ENCODE data around the gene FBXW11. TPM values are rescaled to one million over a fixed set of nuclear protein-coding genes. Genes with fewer than 3 reads are reported as not detected.

Gene FBXW11
- total RNA-seq, 4 donors from 2014 or later = 41.1 to 49.7 (median 43.0) TPM

GRCh38 chr5:171968531-171968930 is 37.9 kb downstream of the FBXW11 start:
- no peak for DNase-seq (ENCODE audit: low spot score in 2 of 2)
- Histone ChIP-seq H3K4me1 (peaks cover 4% of the 10 kb centered on the region), H3K9me3 (no peaks in the 10 kb centered on the region), H3K4me3 (no peak overlapping the region), H3K36me3 (no peaks in the 10 kb centered on the region), H3K27me3 (no peaks in the 10 kb centered on the region), H3K27ac (no peak overlapping the region)
- TF ChIP-seq POLR2AphosphoS5 (IDR thresholded peaks at IDR 0.05) = no peak
- no peak for TF ChIP-seq EP300 (IDR thresholded peaks at IDR 0.05)
- TF ChIP-seq CTCF (IDR thresholded peaks at IDR 0.05) = no peak
- no peak for TF ChIP-seq POLR2A (IDR thresholded peaks at IDR 0.05)
- WGBS = 56% methylated on average over 3 of the region's 3 CpGs

- TF ChIP-seq POLR2AphosphoS5 (IDR thresholded peaks at IDR 0.05) (no peak), POLR2A (IDR thresholded peaks at IDR 0.05) (no peak), CTCF (IDR thresholded peaks at IDR 0.05) (no peak), EP300 (IDR thresholded peaks at IDR 0.05) (no peak)
- no peak overlapping the region for H3K4me3 ChIP-seq
- no peak for DNase-seq (ENCODE audit: low spot score in 2 of 2)
- peaks cover 14% of the 10 kb centered on the region for H3K4me1 ChIP-seq
- H3K9me3 ChIP-seq = no peaks in the 10 kb centered on the region
- no peaks in the 10 kb centered on the region for H3K36me3 ChIP-seq
- no peak overlapping the region for H3K27ac ChIP-seq
- 56% methylated on average over 2 of the region's 2 CpGs for WGBS
- no peaks in the 10 kb centered on the region for H3K27me3 ChIP-seq
These were observed 39.5 kb downstream of the FBXW11 start for GRCh38 chr5:171966964-171967363.

- no peak overlapping the region for H3K4me3 ChIP-seq
- H3K27ac ChIP-seq = no peak overlapping the region
- peaks cover 21% of the 10 kb centered on the region for H3K4me1 ChIP-seq
- no peak for TF ChIP-seq CTCF (IDR thresholded peaks at IDR 0.05)
- no peak for TF ChIP-seq POLR2A (IDR thresholded peaks at IDR 0.05)
- no peak for TF ChIP-seq POLR2AphosphoS5 (IDR thresholded peaks at IDR 0.05)
- no peak for TF ChIP-seq EP300 (IDR thresholded peaks at IDR 0.05)
- no peaks in the 10 kb centered on the region for H3K36me3 ChIP-seq
- 81% methylated on average over 2 of the region's 2 CpGs for WGBS
- no peaks in the 10 kb centered on the region for H3K27me3 ChIP-seq
- H3K9me3 ChIP-seq = no peaks in the 10 kb centered on the region
- DNase-seq (ENCODE audit: low spot score in 2 of 2) = no peak
These were observed 40.2 kb downstream of the FBXW11 start for GRCh38 chr5:171966270-171966669.

GRCh38 chr5:171965745-171966144 is 40.7 kb downstream of the FBXW11 start:
- no peak overlapping the region for H3K27ac ChIP-seq
- no peak for TF ChIP-seq POLR2A (IDR thresholded peaks at IDR 0.05)
- H3K9me3 ChIP-seq = no peaks in the 10 kb centered on the region
- H3K27me3 ChIP-seq = no peaks in the 10 kb centered on the region
- peaks cover 24% of the 10 kb centered on the region for H3K4me1 ChIP-seq
- 73% methylated on average over 6 of the region's 6 CpGs for WGBS
- H3K4me3 ChIP-seq = no peak overlapping the region
- H3K36me3 ChIP-seq = no peaks in the 10 kb centered on the region
- no peak for DNase-seq (ENCODE audit: low spot score in 2 of 2)

GRCh38 chr5:171963416-171963815 is 43.0 kb downstream of the FBXW11 start:
- Histone ChIP-seq H3K36me3 (no peaks in the 10 kb centered on the region), H3K9me3 (no peaks in the 10 kb centered on the region), H3K27me3 (no peaks in the 10 kb centered on the region), H3K4me3 (no peak overlapping the region), H3K4me1 (peaks cover 24% of the 10 kb centered on the region), H3K27ac (no peak overlapping the region)
- no peak for TF ChIP-seq POLR2A (IDR thresholded peaks at IDR 0.05)
- no peak for TF ChIP-seq POLR2AphosphoS5 (IDR thresholded peaks at IDR 0.05)
- no peak for TF ChIP-seq CTCF (IDR thresholded peaks at IDR 0.05)
- TF ChIP-seq EP300 (IDR thresholded peaks at IDR 0.05) = no peak
- no peak for DNase-seq (ENCODE audit: low spot score in 2 of 2)
- WGBS = 68% methylated on average over 2 of the region's 2 CpGs

- WGBS = 65% methylated on average over 3 of the region's 3 CpGs
- no peak for DNase-seq (ENCODE audit: low spot score in 2 of 2)
- no peak for TF ChIP-seq CTCF (IDR thresholded peaks at IDR 0.05)
- no peak for TF ChIP-seq POLR2A (IDR thresholded peaks at IDR 0.05)
- no peak for TF ChIP-seq EP300 (IDR thresholded peaks at IDR 0.05)
- no peak for TF ChIP-seq POLR2AphosphoS5 (IDR thresholded peaks at IDR 0.05)
- Histone ChIP-seq H3K4me3 (no peak overlapping the region), H3K27me3 (no peaks in the 10 kb centered on the region), H3K9me3 (no peaks in the 10 kb centered on the region), H3K27ac (no peak overlapping the region), H3K4me1 (peaks cover 42% of the 10 kb centered on the region), H3K36me3 (no peaks in the 10 kb centered on the region)
These were observed 45.3 kb downstream of the FBXW11 start for GRCh38 chr5:171961117-171961516.

All from suprapubic skin (tissue), 4 donors.